Measurements from ENCODE around the gene PPIE. TPM values are rescaled to one million over a fixed set of nuclear protein-coding genes. Genes with fewer than 3 reads are reported as not detected.
A peak's percentile ranks its signal among the peaks of the same experiment; 100 is the strongest.
"Not testable (repeated sequence)": the region's sequence is repeated elsewhere in the genome, so short reads cannot be mapped to it uniquely, and the experiment has no call there.

Gene PPIE
- total and polyA plus RNA-seq, 10 donors: 32.1 to 53.2 (median 41.1) TPM

DNA sequence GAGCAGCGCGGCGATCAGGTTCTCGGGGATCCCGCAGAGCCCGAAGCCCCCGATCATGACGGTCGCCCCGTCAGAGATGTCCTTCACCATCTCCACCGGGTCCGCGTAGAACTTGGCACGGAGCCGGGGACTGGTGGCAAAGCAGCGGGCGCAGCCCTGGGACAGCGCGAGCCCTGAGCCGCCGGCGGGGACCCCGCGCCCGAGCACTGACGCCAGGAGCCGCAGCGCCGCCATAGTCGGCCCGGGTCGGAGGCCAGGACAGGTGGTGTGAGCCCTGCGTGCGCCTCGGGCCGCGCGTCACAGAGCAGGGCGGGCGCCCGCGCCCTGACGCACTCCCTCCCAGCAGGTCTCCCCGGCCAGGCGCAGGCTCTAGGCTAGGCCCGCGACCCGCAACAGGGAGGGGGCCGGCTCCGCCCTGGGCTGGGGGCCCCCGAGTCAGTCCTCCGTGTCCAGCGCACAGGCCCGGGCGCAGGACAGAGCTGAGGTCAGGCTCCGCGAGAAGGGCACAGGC is 32.4 kb downstream of the PPIE start, which contains the start of gene OXCT2:
TSS of gene OXCT2 (minus strand) at position 327 of the 511 bp plus-strand sequence. CDS start at position 234, 93 bp downstream.
- H3K9me3 ChIP-seq; intact Hi-C loops (cut with DNase I; ENCODE audit: low total_unique reads); H3K36me3 ChIP-seq; H3K27ac ChIP-seq; DNase-seq: not testable (repeated sequence)
- Histone ChIP-seq H3K4me3 (peak within 1 kb of the TSS in 1 of 8 donors; percentile 54), H3K4me1 (peaks cover 0 to 12% (median 7%) of the 10 kb centered on the region in 6 donors), H3K27me3 (replicated peaks in 1 of 7) (peaks cover 0 to 17% (median 4%) of the 10 kb centered on the region in 7 donors)
- WGBS, 5 donors: 2 to 44% (median 11%) methylated on average over 5 to 51 of the region's 57 CpGs; no CpG with 5 or more reads in 1 of the 5 donors

DNA sequence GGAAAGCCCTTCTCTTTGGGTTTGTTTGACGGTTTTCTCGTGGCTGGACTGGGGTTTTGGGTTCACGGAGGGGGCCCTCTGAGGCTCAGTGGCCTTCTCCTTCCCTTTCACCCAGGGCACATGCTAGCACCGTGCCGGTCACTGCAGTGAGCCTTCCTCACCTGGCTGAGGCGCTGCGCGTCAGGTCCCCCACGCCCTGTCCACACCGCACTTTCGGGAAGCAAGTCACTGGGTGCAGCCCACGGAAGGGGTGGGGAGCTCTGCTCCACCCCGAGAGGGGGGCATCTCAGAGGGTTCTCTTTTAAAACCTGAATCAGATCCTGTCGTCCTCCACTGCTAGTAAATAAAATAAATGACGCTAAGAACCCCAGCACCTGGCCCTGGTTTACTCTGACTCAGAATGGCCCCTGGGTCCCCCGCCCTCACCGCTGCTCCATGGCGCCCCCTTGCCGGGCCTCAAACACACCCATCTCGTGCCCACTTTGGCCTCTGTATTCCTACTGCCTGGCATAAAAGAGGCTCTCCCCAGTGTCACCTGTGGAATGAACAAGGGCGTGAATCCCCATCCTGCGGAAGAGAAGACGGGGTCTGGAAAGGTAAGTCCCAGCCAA is 34.8 kb downstream of the PPIE start:
- H3K9me3 ChIP-seq; H3K27ac ChIP-seq; H3K4me3 ChIP-seq; intact Hi-C loops (cut with DNase I; ENCODE audit: low total_unique reads); DNase-seq; H3K36me3 ChIP-seq: not testable (repeated sequence)
- 20 to 28% methylated on average over 3 of the region's 23 CpGs; no CpG with 5 or more reads in 3 of the 5 donors for WGBS, 5 donors
- H3K27me3 ChIP-seq (replicated peaks in 1 of 7): peaks cover 0 to 17% (median 4%) of the 10 kb centered on the region in 7 donors
- H3K4me1 ChIP-seq: peaks cover 0 to 12% (median 7%) of the 10 kb centered on the region in 6 donors

DNA sequence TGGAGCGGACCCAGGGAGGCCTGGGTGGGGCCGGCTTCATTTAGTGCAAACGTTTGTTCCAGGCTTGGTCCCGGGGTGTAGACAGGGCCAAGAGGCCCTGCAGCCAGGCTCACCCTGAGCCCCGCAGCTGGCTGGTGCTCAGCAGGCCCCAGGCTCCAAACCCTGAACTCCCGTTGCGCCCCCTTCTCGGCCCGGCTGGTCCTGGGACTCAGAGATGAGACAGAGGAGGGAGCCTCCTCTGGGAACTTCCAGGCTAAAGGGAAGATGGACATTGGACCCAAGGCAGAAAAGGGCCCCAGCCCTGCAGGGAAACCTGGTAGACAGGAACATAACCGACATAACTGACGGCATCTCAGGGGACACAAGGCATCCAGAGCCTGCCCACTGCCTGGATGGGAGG is 36.5 kb downstream of the PPIE start:
- WGBS, 5 donors: 80 to 94% (median 88%) methylated on average over 6 to 11 of the region's 11 CpGs
- H3K36me3 ChIP-seq; intact Hi-C loops (cut with DNase I; ENCODE audit: low total_unique reads); H3K9me3 ChIP-seq; H3K4me3 ChIP-seq: not testable (repeated sequence)
- peaks cover 0 to 12% (median 4%) of the 10 kb centered on the region in 7 donors for H3K27me3 ChIP-seq (replicated peaks in 1 of 7)
- DNase-seq: peak; percentile 64
- H3K27ac ChIP-seq: peak overlapping the region in 2 of 8 donors; percentile 55 to 58
- peaks cover 0 to 11% (median 7%) of the 10 kb centered on the region in 6 donors for H3K4me1 ChIP-seq

GRCh38 chr1:39775676-39776399 is 37.2 kb downstream of the PPIE start:
- H3K4me1 ChIP-seq; H3K4me3 ChIP-seq; H3K27me3 ChIP-seq (replicated peaks in 1 of 7); H3K36me3 ChIP-seq; H3K9me3 ChIP-seq; intact Hi-C loops (cut with DNase I; ENCODE audit: low total_unique reads): not testable (repeated sequence)
- H3K27ac ChIP-seq: peak overlapping the region in 3 of 8 donors; percentile 37 to 58 (median 55)
- DNase-seq: peak; percentile 68
- WGBS, 5 donors: 44 to 81% (median 50%) methylated on average over 8 to 14 of the region's 20 CpGs

- peak; percentile 63 for DNase-seq
- 29 to 39% (median 30%) methylated on average over 12 of the region's 12 CpGs for WGBS, 5 donors
- H3K27me3 ChIP-seq (replicated peaks in 1 of 7): peaks cover 0 to 3% (median 0%) of the 10 kb centered on the region in 7 donors
- H3K4me1 ChIP-seq: peaks cover 0 to 4% (median 2%) of the 10 kb centered on the region in 6 donors
- no peak overlapping the region for H3K4me3 ChIP-seq
- peak overlapping the region in 2 of 8 donors; percentile 37 to 55 for H3K27ac ChIP-seq
- intact Hi-C loops (cut with DNase I; ENCODE audit: low total_unique reads): no loop called here
- H3K9me3 ChIP-seq: no peaks in the 10 kb centered on the region
- no peaks in the 10 kb centered on the region for H3K36me3 ChIP-seq
- TF ChIP-seq, protein P1, sequence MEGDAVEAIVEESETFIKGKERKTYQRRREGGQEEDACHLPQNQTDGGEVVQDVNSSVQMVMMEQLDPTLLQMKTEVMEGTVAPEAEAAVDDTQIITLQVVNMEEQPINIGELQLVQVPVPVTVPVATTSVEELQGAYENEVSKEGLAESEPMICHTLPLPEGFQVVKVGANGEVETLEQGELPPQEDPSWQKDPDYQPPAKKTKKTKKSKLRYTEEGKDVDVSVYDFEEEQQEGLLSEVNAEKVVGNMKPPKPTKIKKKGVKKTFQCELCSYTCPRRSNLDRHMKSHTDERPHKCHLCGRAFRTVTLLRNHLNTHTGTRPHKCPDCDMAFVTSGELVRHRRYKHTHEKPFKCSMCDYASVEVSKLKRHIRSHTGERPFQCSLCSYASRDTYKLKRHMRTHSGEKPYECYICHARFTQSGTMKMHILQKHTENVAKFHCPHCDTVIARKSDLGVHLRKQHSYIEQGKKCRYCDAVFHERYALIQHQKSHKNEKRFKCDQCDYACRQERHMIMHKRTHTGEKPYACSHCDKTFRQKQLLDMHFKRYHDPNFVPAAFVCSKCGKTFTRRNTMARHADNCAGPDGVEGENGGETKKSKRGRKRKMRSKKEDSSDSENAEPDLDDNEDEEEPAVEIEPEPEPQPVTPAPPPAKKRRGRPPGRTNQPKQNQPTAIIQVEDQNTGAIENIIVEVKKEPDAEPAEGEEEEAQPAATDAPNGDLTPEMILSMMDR (IDR thresholded peaks at IDR 0.05 in 8 of 11, conservative IDR thresholded peaks at IDR 0.05 in 3 of 11): no peak
- TF ChIP-seq POLR2A (IDR thresholded peaks at IDR 0.05): no peak
- peak in 1 of 3 donors; percentile 26 for TF ChIP-seq POLR2AphosphoS5 (IDR thresholded peaks at IDR 0.05)
Observed at GRCh38 chr1:39776400-39776713, 37.7 kb downstream of the PPIE start.

GRCh38 chr1:39776886-39777285 is 38.2 kb downstream of the PPIE start:
- Histone ChIP-seq H3K27ac (peak overlapping the region in 2 of 8 donors; percentile 37 to 55), H3K27me3 (replicated peaks in 1 of 7) (no peaks in the 10 kb centered on the region), H3K4me1 (peaks cover 0 to 4% (median 2%) of the 10 kb centered on the region in 6 donors), H3K9me3 (no peaks in the 10 kb centered on the region), H3K36me3 (no peaks in the 10 kb centered on the region), H3K4me3 (no peak overlapping the region)
- TF ChIP-seq POLR2A (IDR thresholded peaks at IDR 0.05) (no peak), POLR2AphosphoS5 (IDR thresholded peaks at IDR 0.05) (no peak)
- TF ChIP-seq, protein P1 (IDR thresholded peaks at IDR 0.05 in 8 of 11, conservative IDR thresholded peaks at IDR 0.05 in 3 of 11): no peak
- DNase-seq: no peak
- intact Hi-C loops (cut with DNase I; ENCODE audit: low total_unique reads): no loop called here
- 79 to 89% (median 81%) methylated on average over 4 of the region's 4 CpGs for WGBS, 5 donors

Data from spleen (tissue), 11 donors.